ENCODE measurements around the gene TCF21.
"Not testable (repeated sequence)": the region's sequence is repeated elsewhere in the genome, so short reads cannot be mapped to it uniquely, and the experiment has no call there.

Gene TCF21

GRCh38 chr6:133921249-133921859 lies 32.4 kb downstream of the TCF21 start:
- DNase-seq (ENCODE audit: low read depth, low spot score): peak; percentile 47
- H3K4me1 ChIP-seq (ENCODE audit: control insufficient read depth, insufficient read depth, low read length): no peaks in the 10 kb centered on the region
- H3K27ac ChIP-seq (ENCODE audit: low read length): no peak overlapping the region
- H3K27me3 ChIP-seq (ENCODE audit: control insufficient read depth, insufficient read depth, low read length): no peaks in the 10 kb centered on the region
- no peak overlapping the region for H3K4me3 ChIP-seq (ENCODE audit: low read length)
- WGBS (ENCODE audit: insufficient coverage, insufficient read length): no CpG with 5 or more reads among the region's 6 CpGs
- no peaks in the 10 kb centered on the region for H3K36me3 ChIP-seq (ENCODE audit: control insufficient read depth, insufficient read depth, low read length)
- H3K9me3 ChIP-seq (ENCODE audit: control insufficient read depth, insufficient read depth, low read length): no peaks in the 10 kb centered on the region

GRCh38 chr6:133923938-133924593 lies 35.2 kb downstream of the TCF21 start:
- H3K4me3 ChIP-seq (ENCODE audit: low read length): no peak overlapping the region
- H3K27ac ChIP-seq (ENCODE audit: low read length): no peak overlapping the region
- H3K36me3 ChIP-seq (ENCODE audit: control insufficient read depth, insufficient read depth, low read length): no peaks in the 10 kb centered on the region
- DNase-seq (ENCODE audit: low read depth, low spot score): peak; percentile 77
- no peaks in the 10 kb centered on the region for H3K27me3 ChIP-seq (ENCODE audit: control insufficient read depth, insufficient read depth, low read length)
- H3K9me3 ChIP-seq (ENCODE audit: control insufficient read depth, insufficient read depth, low read length): no peaks in the 10 kb centered on the region
- no CpG with 5 or more reads among the region's 6 CpGs for WGBS (ENCODE audit: insufficient coverage, insufficient read length)
- H3K4me1 ChIP-seq (ENCODE audit: control insufficient read depth, insufficient read depth, low read length): no peaks in the 10 kb centered on the region

GRCh38 chr6:133931221-133931620 lies 42.3 kb downstream of the TCF21 start:
- not testable (repeated sequence) for H3K4me1 ChIP-seq (ENCODE audit: control insufficient read depth, insufficient read depth, low read length); H3K27me3 ChIP-seq (ENCODE audit: control insufficient read depth, insufficient read depth, low read length); H3K27ac ChIP-seq (ENCODE audit: low read length); H3K9me3 ChIP-seq (ENCODE audit: control insufficient read depth, insufficient read depth, low read length); H3K36me3 ChIP-seq (ENCODE audit: control insufficient read depth, insufficient read depth, low read length); H3K4me3 ChIP-seq (ENCODE audit: low read length); DNase-seq (ENCODE audit: low read depth, low spot score)
- no CpG with 5 or more reads among the region's 6 CpGs for WGBS (ENCODE audit: insufficient coverage, insufficient read length)

- DNase-seq (ENCODE audit: low read depth, low spot score); H3K27ac ChIP-seq (ENCODE audit: low read length); H3K27me3 ChIP-seq (ENCODE audit: control insufficient read depth, insufficient read depth, low read length); H3K4me3 ChIP-seq (ENCODE audit: low read length); H3K9me3 ChIP-seq (ENCODE audit: control insufficient read depth, insufficient read depth, low read length); H3K4me1 ChIP-seq (ENCODE audit: control insufficient read depth, insufficient read depth, low read length); H3K36me3 ChIP-seq (ENCODE audit: control insufficient read depth, insufficient read depth, low read length): not testable (repeated sequence)
- WGBS (ENCODE audit: insufficient coverage, insufficient read length): no CpG with 5 or more reads among the region's 3 CpGs
These were observed 47.4 kb downstream of the TCF21 start for GRCh38 chr6:133936352-133936751.

- Histone ChIP-seq H3K36me3 (ENCODE audit: control insufficient read depth, insufficient read depth, low read length) (no peaks in the 10 kb centered on the region), H3K9me3 (ENCODE audit: control insufficient read depth, insufficient read depth, low read length) (no peaks in the 10 kb centered on the region), H3K4me3 (ENCODE audit: low read length) (no peak overlapping the region), H3K27ac (ENCODE audit: low read length) (no peak overlapping the region), H3K27me3 (ENCODE audit: control insufficient read depth, insufficient read depth, low read length) (no peaks in the 10 kb centered on the region), H3K4me1 (ENCODE audit: control insufficient read depth, insufficient read depth, low read length) (no peaks in the 10 kb centered on the region)
- no peak for DNase-seq (ENCODE audit: low read depth, low spot score)
These were observed 49.0 kb downstream of the TCF21 start for GRCh38 chr6:133937909-133938308.

- Histone ChIP-seq H3K4me1 (ENCODE audit: control insufficient read depth, insufficient read depth, low read length) (no peaks in the 10 kb centered on the region), H3K27me3 (ENCODE audit: control insufficient read depth, insufficient read depth, low read length) (no peaks in the 10 kb centered on the region)
- WGBS (ENCODE audit: insufficient coverage, insufficient read length): no CpG with 5 or more reads among the region's 1 CpG
These were observed 49.6 kb downstream of the TCF21 start for GRCh38 chr6:133938533-133938932.

GRCh38 chr6:133939778-133940667 lies 51.1 kb downstream of the TCF21 start:
- Histone ChIP-seq H3K9me3 (ENCODE audit: control insufficient read depth, insufficient read depth, low read length) (no peaks in the 10 kb centered on the region), H3K36me3 (ENCODE audit: control insufficient read depth, insufficient read depth, low read length) (no peaks in the 10 kb centered on the region), H3K27me3 (ENCODE audit: control insufficient read depth, insufficient read depth, low read length) (no peaks in the 10 kb centered on the region), H3K27ac (ENCODE audit: low read length) (no peak overlapping the region), H3K4me3 (ENCODE audit: low read length) (no peak overlapping the region), H3K4me1 (ENCODE audit: control insufficient read depth, insufficient read depth, low read length) (peaks cover under 1% of the 10 kb centered on the region; the same call in 1 of the 2 replicates)
- no CpG with 5 or more reads among the region's 8 CpGs for WGBS (ENCODE audit: insufficient coverage, insufficient read length)
- DNase-seq (ENCODE audit: low read depth, low spot score): no peak

More at GRCh38 chr6:133938533-133938932, 49.6 kb downstream of the TCF21 start:
- Histone ChIP-seq H3K4me3 (ENCODE audit: low read length) (no peak overlapping the region), H3K36me3 (ENCODE audit: control insufficient read depth, insufficient read depth, low read length) (no peaks in the 10 kb centered on the region), H3K27ac (ENCODE audit: low read length) (no peak overlapping the region), H3K9me3 (ENCODE audit: control insufficient read depth, insufficient read depth, low read length) (no peaks in the 10 kb centered on the region)
- DNase-seq (ENCODE audit: low read depth, low spot score): no peak
